GM23248 (cell line): ENCODE measurements around the gene PCDHGC4. TPM values are rescaled to one million over a fixed set of nuclear protein-coding genes. Genes with fewer than 3 reads are reported as not detected.

Source experiments
- DNase-seq: peaks from one replicate; pipeline ENCODE4 v3.0.0-alpha.2; 2015
- H2AFZ ChIP-seq: fragments of 200-600 bp; sonication (generic); 2 replicates; pipeline ENCODE4 v1.6.1; 2016; ENCODE audit warnings: antibody characterized with exemption
- H3F3A ChIP-seq: fragments of 200-600 bp; sonication (generic); 2 replicates; pipeline ENCODE4 v1.6.1; 2016; ENCODE audit warnings: mild to moderate bottlenecking, antibody characterized with exemption, mixed run types; ENCODE audit not compliant: insufficient read depth
- H3K27ac ChIP-seq: fragments of 200-600 bp; sonication (generic); 2 replicates; pipeline ENCODE4 v1.5.1; 2016; ENCODE audit warnings: mild to moderate bottlenecking
- H3K27me3 ChIP-seq: fragments of 200-600 bp; sonication (generic); replicated peaks from 2 replicates; pipeline ENCODE4 v1.6.1; 2016; ENCODE audit warnings: mild to moderate bottlenecking; ENCODE audit not compliant: insufficient read depth
- H3K36me3 ChIP-seq: fragments of 200-600 bp; sonication (generic); 2 replicates; pipeline ENCODE4 v1.6.1; 2016; ENCODE audit warnings: low read depth, mild to moderate bottlenecking
- H3K4me1 ChIP-seq: fragments of 200-600 bp; sonication (generic); 2 replicates; pipeline ENCODE4 v1.6.1; 2016; ENCODE audit warnings: mild to moderate bottlenecking; ENCODE audit not compliant: insufficient read depth
- H3K4me2 ChIP-seq: fragments of 200-600 bp; sonication (generic); one replicate; pipeline ENCODE4 v1.6.1; 2016; ENCODE audit warnings: mild to moderate bottlenecking; ENCODE audit not compliant: unreplicated experiment
- H3K4me3 ChIP-seq: fragments of 200-600 bp; sonication (generic); 2 replicates; pipeline ENCODE4 v1.5.1; 2016; ENCODE audit warnings: mild to moderate bottlenecking
- H3K79me2 ChIP-seq: fragments of 200-600 bp; sonication (generic); 2 replicates; pipeline ENCODE4 v1.6.1; 2016; ENCODE audit warnings: mild to moderate bottlenecking; ENCODE audit not compliant: insufficient read depth
- H3K9ac ChIP-seq: fragments of 200-600 bp; sonication (generic); 2 replicates; pipeline ENCODE4 v1.6.1; 2016; ENCODE audit warnings: mild to moderate bottlenecking
- H3K9me2 ChIP-seq: fragments of 200-600 bp; sonication (generic); 2 replicates; pipeline ENCODE4 v1.6.1; 2016; ENCODE audit warnings: mixed run types, mild to moderate bottlenecking, moderate library complexity; ENCODE audit not compliant: insufficient read depth
- H3K9me3 ChIP-seq: fragments of 200-600 bp; sonication (generic); one replicate; pipeline ENCODE4 v1.6.1; 2017; ENCODE audit warnings: low read depth
- H4K20me1 ChIP-seq: fragments of 200-600 bp; sonication (generic); 2 replicates; pipeline ENCODE4 v1.6.0; 2016; ENCODE audit not compliant: insufficient read depth
- EZH2 ChIP-seq: fragments of 200-600 bp; sonication (generic); IDR thresholded peaks from 2 replicates; pipeline ENCODE4 v1.6.1; 2018; ENCODE audit warnings: antibody characterized with exemption, mild to moderate bottlenecking; ENCODE audit not compliant: insufficient read depth, poor library complexity, severe bottlenecking
- EZH2phosphoT487 ChIP-seq: fragments of 200-600 bp; sonication (generic); IDR thresholded peaks from 2 replicates; pipeline ENCODE4 v1.6.1; 2018; ENCODE audit warnings: antibody characterized with exemption, moderate library complexity, mild to moderate bottlenecking, low read depth; ENCODE audit not compliant: insufficient read depth
- WGBS, 2 experiments: methylation state at CpG; one replicate each; pipeline ENCODE4 v1.1.6; 2015 to 2017; ENCODE audit warnings: low lambda C conversion rate in 2 of 2, low coverage in 1 of 2; ENCODE audit errors: missing lambda C conversion rate in 2 of 2; 5-methylcytosine and 5-hydroxymethylcytosine counted together
- in situ Hi-C: fragments of 300-500 bp; cut with MboI; formaldehyde crosslinking; loops from 2 replicates; pipeline ENCODE4 v1.15.0; 2020
- polyA plus RNA-seq: library from polyadenylated mRNA; unstranded; fragments of >200 nt; fragmentation: Nextera tagmentation; extraction: Ambion mirVana; gene quantifications from 2 replicates; pipeline ENCODE4 v1.2.1, GENCODE V29; 2016
- total RNA-seq: library from RNA; depleted of rRNA; stranded (reverse); fragments of >200 nt; shearing (Covaris generic); gene quantifications from 2 replicates; pipeline ENCODE4 v1.2.3, GENCODE V29; 2014

The PCDHGC4 gene
- total and polyA plus RNA-seq, 2 experiments from 2014 or later: 0.16 to 0.54 TPM

- TF ChIP-seq EZH2phosphoT487 (no peak), EZH2 (no peak)
- DNase-seq: no peak
- Histone ChIP-seq H3K9ac (no peak overlapping the region), H3K9me3 (no peaks in the 10 kb centered on the region), H3K4me3 (no peak overlapping the region), H3K27me3 (no peaks in the 10 kb centered on the region), H3K36me3 (no peaks in the 10 kb centered on the region), H3K27ac (no peak overlapping the region), H3K9me2 (no peaks in the 10 kb centered on the region), H4K20me1 (no peaks in the 10 kb centered on the region), H3F3A (peaks cover 12% of the 10 kb centered on the region; the same call in 1 of the 2 replicates), H3K4me2 (no peak overlapping the region), H2AFZ (no peak overlapping the region), H3K79me2 (peaks cover 81% of the 10 kb centered on the region), H3K4me1 (peaks cover 18% of the 10 kb centered on the region)
- 56 to 58% methylated on average over 50 of the region's 50 CpGs for WGBS, 2 experiments
- in situ Hi-C loops: no loop called here
Measured at GRCh38 chr5:141441571-141442170, 43.2 kb upstream of the PCDHGC4 start.

GRCh38 chr5:141465351-141465750 is 19.5 kb upstream of the PCDHGC4 start:
- DNase-seq: peak; percentile 24
- H3K9me3 ChIP-seq: no peaks in the 10 kb centered on the region
- H2AFZ ChIP-seq: no peak overlapping the region
- TF ChIP-seq EZH2 (no peak), EZH2phosphoT487 (no peak)
- H3K27me3 ChIP-seq: no peaks in the 10 kb centered on the region
- H3K4me3 ChIP-seq: no peak overlapping the region
- H3K79me2 ChIP-seq: peaks cover 56% of the 10 kb centered on the region
- in situ Hi-C loops: no loop called here
- no peaks in the 10 kb centered on the region for H4K20me1 ChIP-seq
- no peak overlapping the region for H3K27ac ChIP-seq
- no peak overlapping the region for H3K4me2 ChIP-seq
- H3K9me2 ChIP-seq: no peaks in the 10 kb centered on the region
- no peaks in the 10 kb centered on the region for H3F3A ChIP-seq
- no peaks in the 10 kb centered on the region for H3K4me1 ChIP-seq
- no peaks in the 10 kb centered on the region for H3K36me3 ChIP-seq
- H3K9ac ChIP-seq: no peak overlapping the region
- 93 to 100% methylated on average over 3 of the region's 3 CpGs for WGBS, 2 experiments

- peak; percentile 98 for DNase-seq
- 1 to 2% methylated on average over 28 of the region's 28 CpGs for WGBS, 2 experiments
- Histone ChIP-seq H3K4me3 (peak within 1 kb of the TSS; percentile 88), H3K4me1 (peaks cover 29% of the 10 kb centered on the region), H3K27me3 (no peaks in the 10 kb centered on the region), H3K9ac (peak within 1 kb of the TSS; percentile 84), H3K4me2 (peak within 1 kb of the TSS; percentile 93), H3K36me3 (no peaks in the 10 kb centered on the region; the same call in 1 of the 2 replicates), H3K27ac (peak within 1 kb of the TSS; percentile 76), H3K9me3 (no peaks in the 10 kb centered on the region), H2AFZ (peak within 1 kb of the TSS; percentile 73), H3K9me2 (no peaks in the 10 kb centered on the region), H4K20me1 (peaks cover 6% of the 10 kb centered on the region; the same call in 1 of the 2 replicates), H3K79me2 (peaks cover 53% of the 10 kb centered on the region), H3F3A (peaks cover 47% of the 10 kb centered on the region)
- TF ChIP-seq EZH2 (no peak), EZH2phosphoT487 (no peak)
- in situ Hi-C loops: no loop called here
Measured at GRCh38 chr5:141475625-141476131, 9.2 kb upstream of the PCDHGC4 start, which contains the start of gene PCDHGC3. Gene PCDHGC3, plus strand, starts transcription at chr5:141475966. Its CDS starts 151 bp downstream, at chr5:141476117.

GRCh38 chr5:141476132-141476911 is 8.5 kb upstream of the PCDHGC4 start:
- WGBS, 2 experiments: 0% methylated on average over 57 to 58 of the region's 58 CpGs
- no peaks in the 10 kb centered on the region for H3K9me2 ChIP-seq
- peaks cover 47% of the 10 kb centered on the region for H3F3A ChIP-seq
- H3K4me2 ChIP-seq: peak overlapping the region; percentile 93
- H3K9ac ChIP-seq: peak overlapping the region; percentile 84
- H2AFZ ChIP-seq: peak overlapping the region; percentile 73
- H3K27ac ChIP-seq: peak overlapping the region; percentile 76
- peaks cover 9% of the 10 kb centered on the region; the same call in 1 of the 2 replicates for H4K20me1 ChIP-seq
- TF ChIP-seq EZH2: no peak
- TF ChIP-seq EZH2phosphoT487: no peak
- peaks cover 58% of the 10 kb centered on the region for H3K79me2 ChIP-seq
- H3K4me1 ChIP-seq: peaks cover 29% of the 10 kb centered on the region
- peak overlapping the region; percentile 88 for H3K4me3 ChIP-seq
- H3K27me3 ChIP-seq: no peaks in the 10 kb centered on the region
- H3K36me3 ChIP-seq: no peaks in the 10 kb centered on the region; the same call in 1 of the 2 replicates
- peak; percentile 89 for DNase-seq
- in situ Hi-C loops: no loop called here
- no peaks in the 10 kb centered on the region for H3K9me3 ChIP-seq
